SK-N-MC (cell line): ENCODE data around the gene LSM2.

ENCODE experiments used
- EZH2 ChIP-seq: fragments of 200-600 bp; sonication (generic); IDR thresholded peaks from one replicate; pipeline ENCODE4 v1.6.1; 2017; ENCODE audit warnings: antibody characterized with exemption
- FOXP2 ChIP-seq: optimal IDR thresholded peaks from 2 replicates; pipeline ENCODE3; 2011; ENCODE audit warnings: mild to moderate bottlenecking, moderate library complexity; ENCODE audit not compliant: insufficient read depth; ENCODE audit errors: extremely low read length, control extremely low read depth
- POLR2AphosphoS5 ChIP-seq: IDR thresholded peaks from 2 replicates; pipeline ENCODE4 v1.6.1; 2012; ENCODE audit warnings: mild to moderate bottlenecking, low read depth, low read length, borderline replicate concordance

GRCh38 chr6:31829633-31830283, 23.0 kb upstream of the LSM2 start:
- TF ChIP-seq EZH2 (no peak), POLR2AphosphoS5 (no peak), FOXP2 (no peak)
